Prostate gland (tissue), 2 donors: Measurements from ENCODE around the gene RBM5. TPM values are rescaled to one million over a fixed set of nuclear protein-coding genes. Genes with fewer than 3 reads are reported as not detected.

ENCODE experiments used
- total RNA-seq, 2 donors: library from RNA; depleted of rRNA; stranded (reverse); fragments of >200 nt; gene quantifications; one replicate each; pipeline ENCODE4 v1.1.0, GENCODE V29; 2016

The RBM5 gene
- total RNA-seq, 2 donors from 2014 or later, result 135 to 260 TPM

Other genes starting within 250 kb of the RBM5 start
- gene TRAIP, start 232.4 kb upstream of the RBM5 start, total RNA-seq, result 1 to 10 TPM; 2.8 to 7.7 TPM
- gene CAMKV, start 219.0 kb upstream of the RBM5 start, total RNA-seq, result under 1 TPM in 1 of 2 donors, not detected in 1; 0.97 TPM
- gene MST1R, start 185.0 kb upstream of the RBM5 start, total RNA-seq, result 1 to 10 TPM; 1.5 to 5.5 TPM
- gene MON1A, start 159.1 kb upstream of the RBM5 start, total RNA-seq, result 10 to 100 TPM in 1 of 2 donors, 1 to 10 TPM in 1; 7.8 to 12.0 TPM
- 100 to 1,000 TPM in 1 of 2 donors, 10 to 100 TPM in 1; 53.1 to 176 TPM for gene RBM6, start 148.8 kb upstream of the RBM5 start, total RNA-seq
- 10 to 100 TPM; 43.3 to 71.8 TPM for gene SEMA3F, start 66.4 kb downstream of the RBM5 start, total RNA-seq
- not detected for gene GNAT1, start 102.7 kb downstream of the RBM5 start, total RNA-seq
- gene SLC38A3, start 116.4 kb downstream of the RBM5 start, total RNA-seq, result 1 to 10 TPM in 1 of 2 donors, under 1 TPM in 1; 0.41 to 4.0 TPM
- gene GNAI2, start 147.3 kb downstream of the RBM5 start, total RNA-seq, result 100 to 1,000 TPM; 118 to 301 TPM
- 10 to 100 TPM in 1 of 2 donors, 1 to 10 TPM in 1; 8.7 to 32.0 TPM for gene SEMA3B, start 180.2 kb downstream of the RBM5 start, total RNA-seq
- gene LSMEM2, start 190.2 kb downstream of the RBM5 start, total RNA-seq, result not detected
- 10 to 100 TPM; 93.0 to 99.9 TPM for gene IFRD2, start 203.5 kb downstream of the RBM5 start, total RNA-seq
- gene HYAL3, start 210.5 kb downstream of the RBM5 start, total RNA-seq, result 10 to 100 TPM in 1 of 2 donors, 1 to 10 TPM in 1; 4.1 to 10.7 TPM
- gene NAA80, start 210.5 kb downstream of the RBM5 start, total RNA-seq, result 10 to 100 TPM; 15.8 to 28.0 TPM
- 1 to 10 TPM; 2.0 TPM for gene HYAL1, start 214.7 kb downstream of the RBM5 start, total RNA-seq
- gene HYAL2, start 233.8 kb downstream of the RBM5 start, total RNA-seq, result 100 to 1,000 TPM in 1 of 2 donors, 10 to 100 TPM in 1; 76.1 to 131 TPM
- gene TUSC2, start 239.3 kb downstream of the RBM5 start, total RNA-seq, result 100 to 1,000 TPM in 1 of 2 donors, 10 to 100 TPM in 1; 31.9 to 121 TPM